K562 (cell line): Measurements from ENCODE around the gene LHPP. TPM values are rescaled to one million over a fixed set of nuclear protein-coding genes. Genes with fewer than 3 reads are reported as not detected.

Source experiments
- ATAC-seq: fragments of 200-7000 bp; cut with Tn5 transposase; 3 replicates; pipeline ENCODE4 v1.9.1; 2020; ENCODE audit warnings: moderate library complexity
- BruUV-seq: library from RNA; stranded (reverse); fragments of 400-500 nt; replicated peaks from 2 replicates; lab custom pipeline; 2021; lab: Mats Ljungman, UMichigan
- CTCF ChIA-PET: fragments of 300-600 bp; formaldehyde crosslinking; extraction: SDS; loops from one replicate; lab custom pipeline; 2021; ENCODE audit warnings: low intra/inter-chr PET ratio; lab: Yijun Ruan, JAX
- POLR2A ChIA-PET: fragments of 300-600, 350-650 bp; sonication (Branson Sonifier 250); formaldehyde crosslinking; extraction: SDS; loops from one replicate; lab custom pipeline; 2021; ENCODE audit warnings: antibody characterized with exemption, inconsistent platforms; lab: Yijun Ruan, JAX
- DNase-seq, 4 experiments: peaks; one replicate each; pipeline versions ENCODE4 v3.0.0 to v3.0.0-alpha.2; 2011 to 2018; ENCODE audit warnings: low spot score in 3 of 4, mixed read lengths in 3 of 4; ENCODE audit errors: extremely low read depth in 1 of 4
- FAIRE-seq: peaks from 2 replicates; lab custom pipeline; 2011; peaks lifted over from hg19 to GRCh38; lab: Jason Lieb, UNC
- H2AFZ ChIP-seq: 2 replicates; pipeline ENCODE4 v1.6.0; 2011; ENCODE audit warnings: low read depth, low read length, control low read depth, inconsistent platforms
- H3K27ac ChIP-seq: fragments of 200-600 bp; 3 replicates; pipeline ENCODE4 v1.8.0; 2011; ENCODE audit warnings: low read depth, mild to moderate bottlenecking, control low read depth, inconsistent platforms, low read length, moderate library complexity, mixed read lengths; ENCODE audit errors: extremely low read depth
- H3K27me3 ChIP-seq, 2 experiments: fragments of 300-600 bp in 1 of 2; 2 replicates in 1 of 2; 3 replicates in 1 of 2; pipeline versions ENCODE4 v1.6.0 to v1.8.0; 2011; ENCODE audit warnings: inconsistent platforms in 2 of 2, low read length in 2 of 2, mild to moderate bottlenecking in 1 of 2, mixed read lengths in 1 of 2, moderate library complexity in 1 of 2; ENCODE audit not compliant: control insufficient read depth in 2 of 2, insufficient read depth in 2 of 2
- H3K36me3 ChIP-seq: fragments of 300-600 bp; 3 replicates; pipeline ENCODE4 v1.8.0; 2011; ENCODE audit warnings: mild to moderate bottlenecking, low read length, inconsistent platforms; ENCODE audit not compliant: control insufficient read depth, insufficient read depth
- H3K4me1 ChIP-seq, 2 experiments: fragments of 200-600 bp in 1 of 2; replicated peaks in 1 of 2; 2 replicates in 1 of 2; 3 replicates in 1 of 2; pipeline versions ENCODE4 v1.5.1 to v1.8.0; 2011; ENCODE audit warnings: inconsistent platforms in 2 of 2, low read length in 2 of 2, mild to moderate bottlenecking in 1 of 2, mixed read lengths in 1 of 2, moderate library complexity in 1 of 2; ENCODE audit not compliant: control insufficient read depth in 2 of 2, insufficient read depth in 2 of 2
- H3K4me2 ChIP-seq: 2 replicates; pipeline ENCODE4 v1.6.1; 2011; ENCODE audit warnings: low read length, control low read depth, inconsistent platforms, mixed read lengths; ENCODE audit not compliant: insufficient read depth
- H3K4me3 ChIP-seq: fragments of 200-600 bp; sonication (generic), shearing (Covaris generic); 2 replicates; pipeline ENCODE4 v1.5.1; 2016; ENCODE audit warnings: control low read depth, inconsistent platforms
- H3K79me2 ChIP-seq: fragments of 200-600 bp; 3 replicates; pipeline ENCODE4 v1.8.0; 2011; ENCODE audit warnings: low read length, inconsistent platforms; ENCODE audit not compliant: control insufficient read depth, insufficient read depth
- H3K9ac ChIP-seq, 2 experiments: 2 replicates each; pipeline versions ENCODE4 v1.6.0 to v1.6.1; 2011; ENCODE audit warnings: low read depth in 2 of 2, low read length in 2 of 2, control low read depth in 1 of 2, inconsistent platforms in 1 of 2, mild to moderate bottlenecking in 1 of 2, mixed read lengths in 1 of 2; ENCODE audit not compliant: insufficient read depth in 1 of 2
- H3K9me1 ChIP-seq: one replicate; pipeline ENCODE4 v1.6.0; 2011; ENCODE audit warnings: inconsistent platforms, mild to moderate bottlenecking, low read length, moderate library complexity; ENCODE audit not compliant: control insufficient read depth, insufficient read depth
- H3K9me3 ChIP-seq: replicated peaks from 2 replicates; pipeline ENCODE4 v1.5.1; 2011; ENCODE audit warnings: low read depth, low read length, inconsistent platforms; ENCODE audit not compliant: control insufficient read depth, insufficient read depth
- H4K20me1 ChIP-seq: replicated peaks from 2 replicates; pipeline ENCODE4 v1.6.1; 2011; ENCODE audit warnings: low read length, inconsistent platforms, mixed read lengths; ENCODE audit not compliant: control insufficient read depth, insufficient read depth
- ARID2 ChIP-seq: fragments of 450-650 bp; IDR thresholded peaks from 2 replicates; pipeline ENCODE4 v1.6.1; 2017; ENCODE audit warnings: antibody characterized with exemption, mild to moderate bottlenecking
- HDAC3 ChIP-seq: fragments of 450-650 bp; IDR thresholded peaks from 2 replicates; pipeline ENCODE4 v1.6.1; 2018; ENCODE audit warnings: borderline replicate concordance, mild to moderate bottlenecking, moderate library complexity; ENCODE audit not compliant: partially characterized antibody
- HINFP ChIP-seq: fragments of 450-650 bp; conservative IDR thresholded peaks from 2 replicates; pipeline ENCODE4 v1.6.1; 2016; ENCODE audit warnings: missing genetic modification characterization, low read depth, mild to moderate bottlenecking, control low read depth, missing compliant biosample characterization
- JUNB ChIP-seq: fragments of 450-650 bp; formaldehyde crosslinking; conservative IDR thresholded peaks from 2 replicates; pipeline ENCODE4 v1.4.0; 2020; ENCODE audit warnings: mild to moderate bottlenecking
- PRPF4 ChIP-seq: fragments of 200-400 bp; formaldehyde crosslinking; IDR thresholded peaks from one replicate; pipeline ENCODE4 v1.6.1; 2017; ENCODE audit warnings: low read length, low read depth, mild to moderate bottlenecking; ENCODE audit not compliant: insufficient read depth, poor library complexity, severe bottlenecking
- RB1 ChIP-seq: fragments of 450-650 bp; IDR thresholded peaks from 2 replicates; pipeline ENCODE4 v1.6.1; 2017; ENCODE audit warnings: low read depth, mild to moderate bottlenecking
- RBM25 ChIP-seq: fragments of 200-400 bp; formaldehyde crosslinking; IDR thresholded peaks from 2 replicates; pipeline ENCODE4 v1.6.1; 2018; ENCODE audit warnings: low read length, low read depth, moderate library complexity; ENCODE audit not compliant: severe bottlenecking
- TFAP4 ChIP-seq: sonication (generic); formaldehyde crosslinking; IDR thresholded peaks from 2 replicates; pipeline ENCODE4 v1.8.0; 2022; ENCODE audit warnings: missing genetic modification reagents, mild to moderate bottlenecking, moderate library complexity, borderline replicate concordance
- ZEB2 ChIP-seq: fragments of 450-650 bp; IDR thresholded peaks from 2 replicates; pipeline ENCODE4 v1.6.1; 2016
- ZNF282 ChIP-seq: sonication (generic); formaldehyde crosslinking; IDR thresholded peaks from 2 replicates; pipeline ENCODE4 v1.8.1; 2023; ENCODE audit warnings: missing genetic modification reagents
- ZNF395 ChIP-seq: fragments of 200-800 bp; sonication (Bioruptor generic); IDR thresholded peaks from 2 replicates; pipeline ENCODE4 v1.6.1; 2017; ENCODE audit warnings: missing genetic modification characterization, missing compliant biosample characterization
- WGBS: fragments of 100-300 bp; shearing (Covaris generic); methylation state at CpG from one replicate; pipeline ENCODE4 v1.1.6; 2016; ENCODE audit warnings: low coverage, mixed read lengths; ENCODE audit not compliant: insufficient coverage; ENCODE audit errors: missing lambda C conversion rate; 5-methylcytosine and 5-hydroxymethylcytosine counted together
- in situ Hi-C: fragments of 300-500 bp; cut with MboI; formaldehyde crosslinking; loops from 4 replicates; pipeline ENCODE4 v1.15.0; 2018; ENCODE audit warnings: inconsistent platforms, mixed read lengths
- intact Hi-C: fragments of 100-400 bp; cut with micrococcal nuclease; formaldehyde crosslinking; loops from 2 replicates; pipeline ENCODE4 v1.14.2; 2022
- polyA plus RNA-seq, 8 experiments: library from polyadenylated mRNA; depleted of rRNA in 4 of 8; stranded (reverse) in 5 of 8; unstranded in 3 of 8; fragments of >200 nt; fragmentation: Nextera tagmentation in 2 of 8; fragmentation: Illumina TruSeq in 1 of 8; extraction: Ambion mirVana in 2 of 8; extraction: Trizol in 1 of 8; gene quantifications; 2 replicates each; pipeline versions ENCODE4 v1.2.1 to v1.2.3, GENCODE V29; 2011 to 2014; ENCODE audit warnings: inconsistent platforms in 1 of 8, missing spikeins in 1 of 8
- total RNA-seq, 7 experiments: library from RNA; depleted of rRNA in 6 of 7; stranded (reverse); fragments of >200 nt in 6 of 7; fragmentation: Illumina TruSeq in 2 of 7; extraction: Trizol in 2 of 7; gene quantifications; 2 replicates each; pipeline versions ENCODE4 v1.2.1 to v1.2.3, GENCODE V29; 2011 to 2021; ENCODE audit warnings: low replicate concordance in 1 of 7

Gene LHPP
- total and polyA plus RNA-seq, 9 of the 15 experiments (the other 6 are each of a cell fraction or from before 2014, with no cell fraction given): 0.34 to 7.4 (median 3.0) TPM

- ATAC-seq: no peak
- no peak overlapping the region for H3K4me3 ChIP-seq
- H3K4me1 ChIP-seq: peaks cover 0 to 59% of the 10 kb centered on the region in 2 experiments; a peak in 3 of 5 replicates
Measured at GRCh38 chr10:124543146-124543545, 81.5 kb downstream of the LHPP start.

More at GRCh38 chr10:124543146-124543545, 81.5 kb downstream of the LHPP start:
- no peaks in the 10 kb centered on the region; the same call in none of the 2 replicates for H4K20me1 ChIP-seq
- TF ChIP-seq HDAC3 (no peak), RB1 (no peak), RBM25 (no peak), ZNF395 (no peak), ZEB2 (no peak), JUNB (CRISPR knock-in tag) (no peak), HINFP (tag) (no peak), TFAP4 (no peak), ARID2 (no peak), PRPF4 (no peak), ZNF282 (no peak)
- ChIA-PET CTCF (no interaction called here), POLR2A (no interaction called here)
- H3K36me3 ChIP-seq: no peaks in the 10 kb centered on the region
- DNase-seq: no peak
- no TSS peak for BruUV-seq
- no peak for FAIRE-seq
- no peak overlapping the region for H3K4me2 ChIP-seq
- H3K27me3 ChIP-seq: peaks cover 0 to 17% of the 10 kb centered on the region in 2 experiments; a peak in 2 of 5 replicates
- no peaks in the 10 kb centered on the region for H3K9me1 ChIP-seq
- H3K9ac ChIP-seq: no peak overlapping the region
- WGBS: 11% methylated on average over 8 of the region's 13 CpGs
- no peak overlapping the region for H2AFZ ChIP-seq
- intact Hi-C loops: loop anchor here (10.0 kb wide), 1 partner anchor 132 kb away; no protein-coding TSS in a partner anchor
- H3K9me3 ChIP-seq: no peaks in the 10 kb centered on the region
- in situ Hi-C loops: no loop called here
- H3K79me2 ChIP-seq: no peaks in the 10 kb centered on the region
- no peak overlapping the region for H3K27ac ChIP-seq
